Stomach (tissue), 9 donors: ENCODE results near the gene PRG2. TPM values are rescaled to one million over a fixed set of nuclear protein-coding genes. Genes with fewer than 3 reads are reported as not detected.

Experiments used
- DNase-seq, 2 donors: peaks; one replicate each; pipeline versions ENCODE4 v3.0.0 to v3.0.0-alpha.2; 2013 to 2019
- H3K27ac ChIP-seq, 5 donors: fragments of 200-600 bp in 4 of 5; sonication (generic) in 4 of 5; one replicate each; pipeline ENCODE4 v1.5.1; 2013 to 2019; ENCODE audit warnings: mild to moderate bottlenecking in 1 of 5, moderate library complexity in 1 of 5
- H3K27me3 ChIP-seq, 3 donors: fragments of 200-600 bp; sonication (generic); one replicate each; pipeline ENCODE4 v1.5.1; 2017 to 2019; ENCODE audit warnings: mixed run types in 1 of 3
- H3K36me3 ChIP-seq, 4 donors: fragments of 200-600 bp; sonication (generic); 1 replicate in 3 of 4; 2 replicates in 1 of 4; pipeline ENCODE4 v1.5.1; 2016 to 2019
- H3K4me1 ChIP-seq, 4 donors: fragments of 200-600 bp; sonication (generic); one replicate each; pipeline ENCODE4 v1.5.1; 2016 to 2019
- H3K4me3 ChIP-seq, 4 donors: fragments of 200-600 bp; sonication (generic) in 3 of 4; one replicate each; pipeline ENCODE4 v1.5.1; 2016 to 2019; ENCODE audit warnings: mild to moderate bottlenecking in 1 of 4
- H3K9me3 ChIP-seq, 4 donors: fragments of 200-600 bp; sonication (generic); one replicate each; pipeline ENCODE4 v1.5.1; 2016 to 2019
- CTCF ChIP-seq, 7 experiments: fragments of 450-650 bp in 4 of 7; fragments of 200-600 bp in 3 of 7; sonication (generic) in 3 of 7; IDR thresholded peaks; one replicate each; pipeline ENCODE4 v1.5.1; 2016 to 2019; ENCODE audit warnings: antibody characterized with exemption in 7 of 7, control low read depth in 2 of 7, mild to moderate bottlenecking in 1 of 7
- EP300 ChIP-seq: sonication (generic); formaldehyde crosslinking; IDR thresholded peaks from one replicate; pipeline ENCODE4 v1.6.1; 2017; ENCODE audit warnings: antibody characterized with exemption
- POLR2A ChIP-seq, 4 donors: fragments of 450-650 bp; IDR thresholded peaks; one replicate each; pipeline ENCODE4 v1.6.1; 2016; ENCODE audit warnings: antibody characterized with exemption in 4 of 4, control low read depth in 2 of 4, mild to moderate bottlenecking in 1 of 4, moderate library complexity in 1 of 4
- POLR2AphosphoS5 ChIP-seq, 3 donors: sonication (generic); formaldehyde crosslinking; IDR thresholded peaks; one replicate each; pipeline ENCODE4 v1.6.1; 2016; ENCODE audit warnings: antibody characterized with exemption in 3 of 3
- WGBS, 5 donors: extraction: QIAGEN DNeasy Blood & Tissue Kit in 3 of 5; methylation state at CpG; one replicate each; pipeline versions ENCODE4 v1.1.5 to v1.1.7; 2013 to 2018; 5-methylcytosine and 5-hydroxymethylcytosine counted together
- intact Hi-C: fragments of 100-400 bp; cut with DNase I; formaldehyde crosslinking; loops from one replicate; pipeline ENCODE4 v1.15.1; 2023; ENCODE audit warnings: low total_unique reads
- polyA plus RNA-seq, 3 donors: library from polyadenylated mRNA; stranded (reverse); fragments of 200-250 nt; gene quantifications; one replicate each; pipeline ENCODE4 v1.2.3, GENCODE V29; 2013
- total RNA-seq, 5 donors: library from RNA; depleted of rRNA; stranded (reverse); fragments of >200 nt; gene quantifications; one replicate each; pipeline versions ENCODE4 v1.1.0 to v1.2.3, GENCODE V29; 2014 to 2016
- donor health status: healthy with polysubstance abuse.
- donor health status: Bipolar disorder and iron deficiency.
- donor health status: healthy.

The PRG2 gene
- total and polyA plus RNA-seq, 8 donors = 0.25 to 0.73 TPM; not detected in 6

DNA sequence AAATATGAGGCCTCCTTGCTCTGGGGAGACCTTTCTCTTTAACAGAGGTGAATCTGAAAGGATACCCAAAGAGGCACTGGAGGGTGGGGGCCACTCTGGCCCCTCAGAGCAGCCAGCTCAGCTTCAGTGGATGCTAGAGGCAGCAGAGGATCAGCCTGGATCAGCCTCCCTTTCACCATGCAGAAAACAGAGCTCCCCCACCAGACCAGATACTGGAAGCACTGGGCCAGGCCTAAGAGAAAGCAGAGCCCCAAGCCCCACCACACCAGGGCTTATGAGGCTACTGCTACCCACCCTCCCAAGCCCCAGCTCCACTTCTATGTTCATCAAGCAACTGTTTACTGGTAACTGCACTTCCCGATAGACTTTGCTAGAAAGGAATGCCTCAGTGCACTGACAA, 40.5 kb upstream of the PRG2 start:
- no peak for DNase-seq
- TF ChIP-seq CTCF (IDR thresholded peaks at IDR 0.05) = no peak
- H3K4me1 ChIP-seq = peaks cover 28 to 62% (median 41%) of the 10 kb centered on the region in 4 donors
- WGBS, 5 donors = 72 to 87% (median 86%) methylated on average over 1 of the region's 1 CpG
- H3K27ac ChIP-seq = peak overlapping the region in 1 of 5 donors; percentile 25
- H3K9me3 ChIP-seq = no peaks in the 10 kb centered on the region
- intact Hi-C loops = no loop called here
- H3K27me3 ChIP-seq = no peaks in the 10 kb centered on the region
- H3K4me3 ChIP-seq = no peak overlapping the region
- no peaks in the 10 kb centered on the region for H3K36me3 ChIP-seq

GRCh38 chr11:57429946-57430345, 39.5 kb upstream of the PRG2 start:
- Histone ChIP-seq H3K27me3 (no peaks in the 10 kb centered on the region), H3K4me3 (no peak overlapping the region), H3K9me3 (no peaks in the 10 kb centered on the region), H3K4me1 (peaks cover 38 to 70% (median 50%) of the 10 kb centered on the region in 4 donors), H3K36me3 (no peaks in the 10 kb centered on the region), H3K27ac (peak overlapping the region in 2 of 5 donors; percentile 30 to 95)
- TF ChIP-seq CTCF (IDR thresholded peaks at IDR 0.05) (no peak), POLR2A (IDR thresholded peaks at IDR 0.05) (no peak), POLR2AphosphoS5 (IDR thresholded peaks at IDR 0.05) (no peak), EP300 (no peak)
- intact Hi-C loops = no loop called here
- 17 to 53% (median 25%) methylated on average over 4 of the region's 4 CpGs for WGBS, 5 donors
- DNase-seq = peak in 1 of 2 donors; percentile 27

GRCh38 chr11:57428643-57429042, 38.2 kb upstream of the PRG2 start:
- 83 to 92% (median 84%) methylated on average over 5 of the region's 5 CpGs for WGBS, 5 donors
- Histone ChIP-seq H3K27me3 (no peaks in the 10 kb centered on the region), H3K9me3 (no peaks in the 10 kb centered on the region), H3K4me1 (peaks cover 47 to 71% (median 54%) of the 10 kb centered on the region in 4 donors), H3K36me3 (peaks cover 0 to 4% (median 3%) of the 10 kb centered on the region in 4 donors), H3K4me3 (no peak overlapping the region), H3K27ac (peak overlapping the region in 3 of 5 donors; percentile 92 to 95 (median 95))
- intact Hi-C loops = no loop called here
- no peak for DNase-seq
- TF ChIP-seq CTCF (IDR thresholded peaks at IDR 0.05) (no peak), EP300 (no peak), POLR2A (IDR thresholded peaks at IDR 0.05) (no peak), POLR2AphosphoS5 (IDR thresholded peaks at IDR 0.05) (no peak)

- H3K36me3 ChIP-seq = peaks cover 0 to 12% (median 9%) of the 10 kb centered on the region in 4 donors
- peak; percentile 41 to 68 for DNase-seq
- no peaks in the 10 kb centered on the region for H3K27me3 ChIP-seq
- intact Hi-C loops = no loop called here
- WGBS, 5 donors = 35 to 58% (median 46%) methylated on average over 8 of the region's 8 CpGs
- TF ChIP-seq CTCF (IDR thresholded peaks at IDR 0.05) (no peak), POLR2AphosphoS5 (IDR thresholded peaks at IDR 0.05) (peak in 1 of 3 donors; percentile 22), EP300 (no peak)
- H3K27ac ChIP-seq = peak overlapping the region; percentile 84 to 95 (median 92)
- H3K4me3 ChIP-seq = peak overlapping the region in 2 of 4 donors; percentile 51 to 55
- H3K4me1 ChIP-seq = peaks cover 47 to 80% (median 56%) of the 10 kb centered on the region in 4 donors
- no peaks in the 10 kb centered on the region for H3K9me3 ChIP-seq
These were observed 37.3 kb upstream of the PRG2 start for GRCh38 chr11:57427727-57428082.
